H1 (cell line): Measurements from ENCODE around the gene NKAIN2.

Experiments used
- CHD1 ChIP-seq: IDR thresholded peaks from 2 replicates; pipeline ENCODE4 v1.6.1; 2012; ENCODE audit warnings: low read depth, low read length, improper control_type of control experiment
- CHD2 ChIP-seq: IDR thresholded peaks from 2 replicates; pipeline ENCODE4 v1.6.1; 2012; ENCODE audit warnings: low read length, improper control_type of control experiment
- POLR2A ChIP-seq, 2 experiments: IDR thresholded peaks; 1 replicate in 1 of 2; 2 replicates in 1 of 2; pipeline ENCODE4 v1.6.1; 2011; ENCODE audit warnings: low read depth in 2 of 2, low read length in 2 of 2, mild to moderate bottlenecking in 2 of 2; ENCODE audit errors: control extremely low read depth in 1 of 2
- POLR2AphosphoS5 ChIP-seq: IDR thresholded peaks from 2 replicates; pipeline ENCODE4 v1.6.1; 2011; ENCODE audit warnings: low read depth, low read length
- SP4 ChIP-seq: IDR thresholded peaks from 2 replicates; pipeline ENCODE4 v1.6.1; 2012; ENCODE audit warnings: low read length, inconsistent platforms
- TAF1 ChIP-seq: IDR thresholded peaks from 2 replicates; pipeline ENCODE4 v1.6.1; 2011; ENCODE audit warnings: mild to moderate bottlenecking, low read depth, low read length
- YY1 ChIP-seq: IDR thresholded peaks from 2 replicates; pipeline ENCODE4 v1.6.1; 2011; ENCODE audit warnings: low read depth, mild to moderate bottlenecking, low read length
- TF ChIP-seq, protein P1 (sequence below), 3 experiments: IDR thresholded peaks; 1 replicate in 2 of 3; 2 replicates in 1 of 3; pipeline versions ENCODE4 v1.5.1 to v1.6.1; 2011; ENCODE audit warnings: low read length in 3 of 3, mild to moderate bottlenecking in 3 of 3, inconsistent platforms in 2 of 3, low read depth in 1 of 3, moderate library complexity in 1 of 3; ENCODE audit not compliant: insufficient read depth in 1 of 3; ENCODE audit errors: control extremely low read depth in 1 of 3
- TF ChIP-seq, protein P2 (sequence below): IDR thresholded peaks from 2 replicates; pipeline ENCODE4 v1.6.1; 2011; ENCODE audit warnings: low read length, improper control_type of control experiment

DNA sequence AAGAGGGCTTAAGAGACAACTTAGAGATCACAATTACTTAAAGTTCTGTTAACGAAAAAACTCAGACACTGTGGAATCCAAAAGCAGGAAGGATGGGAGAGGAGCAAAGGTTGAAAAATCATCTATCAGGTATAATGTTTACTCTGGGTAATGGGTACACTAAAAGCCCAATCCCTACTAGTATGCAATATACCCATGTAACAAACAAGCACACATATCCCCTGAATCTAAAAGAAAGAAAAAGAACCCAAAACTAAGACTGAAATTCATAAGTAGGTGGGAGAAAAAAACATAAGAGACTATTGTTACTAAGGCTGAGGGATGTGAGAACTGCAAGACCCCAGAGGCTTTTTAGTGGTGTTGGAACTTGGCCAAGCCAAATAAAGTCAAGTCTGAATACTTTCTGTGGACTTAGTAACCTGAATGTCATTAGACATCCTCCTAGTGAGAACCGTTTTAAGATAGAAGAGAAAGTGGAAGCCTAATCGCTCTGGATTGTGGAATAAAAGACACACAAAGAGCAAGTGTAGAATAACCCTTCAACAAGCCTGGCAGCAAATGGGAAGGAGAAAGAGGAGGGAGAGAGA is 969.2 kb downstream of the NKAIN2 start:
- no peak for TF ChIP-seq TAF1
- no peak for TF ChIP-seq POLR2AphosphoS5
- TF ChIP-seq CHD2: no peak
- TF ChIP-seq, protein P1, sequence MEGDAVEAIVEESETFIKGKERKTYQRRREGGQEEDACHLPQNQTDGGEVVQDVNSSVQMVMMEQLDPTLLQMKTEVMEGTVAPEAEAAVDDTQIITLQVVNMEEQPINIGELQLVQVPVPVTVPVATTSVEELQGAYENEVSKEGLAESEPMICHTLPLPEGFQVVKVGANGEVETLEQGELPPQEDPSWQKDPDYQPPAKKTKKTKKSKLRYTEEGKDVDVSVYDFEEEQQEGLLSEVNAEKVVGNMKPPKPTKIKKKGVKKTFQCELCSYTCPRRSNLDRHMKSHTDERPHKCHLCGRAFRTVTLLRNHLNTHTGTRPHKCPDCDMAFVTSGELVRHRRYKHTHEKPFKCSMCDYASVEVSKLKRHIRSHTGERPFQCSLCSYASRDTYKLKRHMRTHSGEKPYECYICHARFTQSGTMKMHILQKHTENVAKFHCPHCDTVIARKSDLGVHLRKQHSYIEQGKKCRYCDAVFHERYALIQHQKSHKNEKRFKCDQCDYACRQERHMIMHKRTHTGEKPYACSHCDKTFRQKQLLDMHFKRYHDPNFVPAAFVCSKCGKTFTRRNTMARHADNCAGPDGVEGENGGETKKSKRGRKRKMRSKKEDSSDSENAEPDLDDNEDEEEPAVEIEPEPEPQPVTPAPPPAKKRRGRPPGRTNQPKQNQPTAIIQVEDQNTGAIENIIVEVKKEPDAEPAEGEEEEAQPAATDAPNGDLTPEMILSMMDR (IDR thresholded peaks at IDR 0.05; ENCODE audit: control extremely low read depth in 1 of 3, insufficient read depth in 1 of 3, low read depth in 1 of 3, low read length in 3 of 3): no peak
- TF ChIP-seq YY1: no peak
- TF ChIP-seq CHD1: no peak
- no peak for TF ChIP-seq SP4
- no peak for TF ChIP-seq POLR2A (IDR thresholded peaks at IDR 0.05; ENCODE audit: control extremely low read depth in 1 of 2, low read depth in 2 of 2, low read length in 2 of 2)
- TF ChIP-seq, protein P2, sequence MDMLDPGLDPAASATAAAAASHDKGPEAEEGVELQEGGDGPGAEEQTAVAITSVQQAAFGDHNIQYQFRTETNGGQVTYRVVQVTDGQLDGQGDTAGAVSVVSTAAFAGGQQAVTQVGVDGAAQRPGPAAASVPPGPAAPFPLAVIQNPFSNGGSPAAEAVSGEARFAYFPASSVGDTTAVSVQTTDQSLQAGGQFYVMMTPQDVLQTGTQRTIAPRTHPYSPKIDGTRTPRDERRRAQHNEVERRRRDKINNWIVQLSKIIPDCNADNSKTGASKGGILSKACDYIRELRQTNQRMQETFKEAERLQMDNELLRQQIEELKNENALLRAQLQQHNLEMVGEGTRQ: no peak
